Measurements from ENCODE around the gene CAMK1D.

GRCh38 chr10:12340371-12340770 lies 9.0 kb upstream of the CAMK1D start:
- no peak for TF ChIP-seq POLR2AphosphoS5 (IDR thresholded peaks at IDR 0.05; ENCODE audit: low read depth, low read length)
- no peak for TF ChIP-seq CTCF (IDR thresholded peaks at IDR 0.05)
- TF ChIP-seq YY1 (IDR thresholded peaks at IDR 0.05; ENCODE audit: low read depth): no peak
- TF ChIP-seq MAX (IDR thresholded peaks at IDR 0.05; ENCODE audit: low read depth): no peak
- TF ChIP-seq REST (IDR thresholded peaks at IDR 0.05; ENCODE audit: low read depth, low read length): no peak
- TF ChIP-seq SMC3 (IDR thresholded peaks at IDR 0.05; ENCODE audit: low read depth, low read length): no peak

Measured in SK-N-SH (cell line).